HG03025 (cell line): ENCODE data around the gene TENM4.

ENCODE experiments used
- ATAC-seq: cut with Tn5 transposase; IDR thresholded peaks from one replicate; pipeline ENCODE4 v1.9.1; 2021; ENCODE audit warnings: mild to moderate bottlenecking, moderate library complexity; ENCODE audit not compliant: unreplicated experiment, low FRiP score

Gene TENM4

GRCh38 chr11:79312617-79313529 is 128.0 kb downstream of the TENM4 start:
- no peak for ATAC-seq

GRCh38 chr11:79311461-79311860 is 129.4 kb downstream of the TENM4 start:
- no peak for ATAC-seq

GRCh38 chr11:79309407-79309806 is 131.4 kb downstream of the TENM4 start:
- ATAC-seq: no peak

- no peak for ATAC-seq
Measured at GRCh38 chr11:79308429-79308828, 132.4 kb downstream of the TENM4 start.

GRCh38 chr11:79304599-79305212 is 136.1 kb downstream of the TENM4 start:
- ATAC-seq: no peak

- no peak for ATAC-seq
Measured at GRCh38 chr11:79296141-79296540, 144.7 kb downstream of the TENM4 start.

GRCh38 chr11:79294845-79295731 is 145.7 kb downstream of the TENM4 start:
- no peak for ATAC-seq

GRCh38 chr11:79291948-79292347 is 148.9 kb downstream of the TENM4 start:
- no peak for ATAC-seq

- no peak for ATAC-seq
Measured at GRCh38 chr11:79290761-79291160, 150.1 kb downstream of the TENM4 start.

GRCh38 chr11:79287952-79288351 is 152.9 kb downstream of the TENM4 start:
- no peak for ATAC-seq

GRCh38 chr11:79285756-79286155 is 155.1 kb downstream of the TENM4 start:
- ATAC-seq: no peak

- ATAC-seq: no peak
Measured at GRCh38 chr11:79276736-79277325, 164.0 kb downstream of the TENM4 start.

- no peak for ATAC-seq
Measured at GRCh38 chr11:79274636-79275331, 166.0 kb downstream of the TENM4 start.

- ATAC-seq: no peak
Measured at GRCh38 chr11:79273781-79274180, 167.0 kb downstream of the TENM4 start.

- ATAC-seq: no peak
Measured at GRCh38 chr11:79269611-79270307, 171.1 kb downstream of the TENM4 start.

GRCh38 chr11:79266396-79266795 is 174.4 kb downstream of the TENM4 start:
- no peak for ATAC-seq

- no peak for ATAC-seq
Measured at GRCh38 chr11:79265756-79266322, 175.0 kb downstream of the TENM4 start.

GRCh38 chr11:79264284-79264683 is 176.5 kb downstream of the TENM4 start:
- ATAC-seq: no peak

- no peak for ATAC-seq
Measured at GRCh38 chr11:79263001-79263400, 177.8 kb downstream of the TENM4 start.
